CD14-positive monocyte (primary cell): ENCODE results near the gene ABAT. TPM values are rescaled to one million over a fixed set of nuclear protein-coding genes. Genes with fewer than 3 reads are reported as not detected.

Experiments used
- DNase-seq, 3 donors: peaks; one replicate each; pipeline ENCODE4 v3.0.0-alpha.2; 2011 to 2022
- H2AFZ ChIP-seq: 2 replicates; pipeline ENCODE4 v1.6.0; 2012; ENCODE audit warnings: mild to moderate bottlenecking, low read depth, low read length, inconsistent platforms; ENCODE audit not compliant: insufficient read depth, poor library complexity, severe bottlenecking
- H3K27ac ChIP-seq, 2 donors: 1 replicate in 1 of 2; 2 replicates in 1 of 2; pipeline ENCODE4 v1.5.1; 2012 to 2013; ENCODE audit warnings: low read length in 2 of 2, control low read depth in 1 of 2, inconsistent platforms in 1 of 2, low read depth in 1 of 2, mild to moderate bottlenecking in 1 of 2
- H3K27me3 ChIP-seq, 2 donors: one replicate each; pipeline versions ENCODE4 v1.6.0 to v1.6.1; 2011 to 2013; ENCODE audit warnings: low read length in 2 of 2; ENCODE audit not compliant: control insufficient read depth in 2 of 2, insufficient read depth in 2 of 2
- H3K36me3 ChIP-seq, 2 donors: replicated peaks in 1 of 2; 1 replicate in 1 of 2; 2 replicates in 1 of 2; pipeline versions ENCODE4 v1.5.1 to v1.6.1; 2012 to 2013; ENCODE audit warnings: low read length in 2 of 2, control low read depth in 1 of 2, inconsistent platforms in 1 of 2, mild to moderate bottlenecking in 1 of 2; ENCODE audit not compliant: insufficient read depth in 2 of 2, control insufficient read depth in 1 of 2
- H3K4me1 ChIP-seq, 2 donors: 1 replicate in 1 of 2; 2 replicates in 1 of 2; pipeline versions ENCODE4 v1.5.1 to v1.6.1; 2012 to 2013; ENCODE audit warnings: low read length in 2 of 2, control low read depth in 1 of 2, inconsistent platforms in 1 of 2, mild to moderate bottlenecking in 1 of 2, moderate library complexity in 1 of 2; ENCODE audit not compliant: insufficient read depth in 2 of 2, control insufficient read depth in 1 of 2
- H3K4me2 ChIP-seq: replicated peaks from 2 replicates; pipeline ENCODE3; 2012; ENCODE audit warnings: low read length, moderate library complexity, mild to moderate bottlenecking; ENCODE audit not compliant: poor library complexity, severe bottlenecking; ENCODE audit errors: extremely low read depth
- H3K4me3 ChIP-seq, 3 experiments: fragments of 200-600 bp in 1 of 3; sonication (generic) in 1 of 3; replicated peaks in 1 of 3; 1 replicate in 2 of 3; 2 replicates in 1 of 3; pipeline ENCODE4 v1.5.1; 2011 to 2013; ENCODE audit warnings: low read length in 3 of 3, mild to moderate bottlenecking in 3 of 3, control low read depth in 2 of 3, low read depth in 2 of 3, inconsistent platforms in 1 of 3, moderate library complexity in 1 of 3
- H3K79me2 ChIP-seq: 2 replicates; pipeline ENCODE4 v1.6.0; 2012; ENCODE audit warnings: mild to moderate bottlenecking, control low read depth, inconsistent platforms, low read length, moderate library complexity; ENCODE audit not compliant: insufficient read depth
- H3K9ac ChIP-seq: 2 replicates; pipeline ENCODE4 v1.6.0; 2017; ENCODE audit warnings: low read length, mild to moderate bottlenecking; ENCODE audit not compliant: insufficient read depth, poor library complexity, severe bottlenecking
- H3K9me3 ChIP-seq, 2 donors: replicated peaks in 1 of 2; 1 replicate in 1 of 2; 2 replicates in 1 of 2; pipeline versions ENCODE4 v1.5.1 to v1.6.1; 2012 to 2013; ENCODE audit warnings: low read length in 2 of 2, control low read depth in 1 of 2; ENCODE audit not compliant: control insufficient read depth in 1 of 2, insufficient read depth in 1 of 2
- H4K20me1 ChIP-seq: 2 replicates; pipeline ENCODE4 v1.6.0; 2012; ENCODE audit warnings: mild to moderate bottlenecking, low read length, control low read depth, moderate library complexity; ENCODE audit not compliant: insufficient read depth
- H3K27ac Mint-ChIP-seq, 7 donors: one replicate each; pipeline ENCODE4 v1.8.0; 2020; ENCODE audit warnings: mild to moderate bottlenecking in 7 of 7, mixed read lengths in 7 of 7, moderate library complexity in 6 of 7, inconsistent platforms in 2 of 7
- H3K27me3 Mint-ChIP-seq, 3 donors: one replicate each; pipeline ENCODE4 v1.8.0; 2021 to 2022; ENCODE audit warnings: low read depth in 3 of 3, mild to moderate bottlenecking in 3 of 3, mixed read lengths in 3 of 3, moderate library complexity in 3 of 3, inconsistent platforms in 1 of 3
- H3K36me3 Mint-ChIP-seq, 2 donors: one replicate each; pipeline ENCODE4 v1.8.0; 2020; ENCODE audit warnings: mixed read lengths in 2 of 2, inconsistent platforms in 1 of 2, mild to moderate bottlenecking in 1 of 2
- H3K4me1 Mint-ChIP-seq: one replicate; pipeline ENCODE4 v1.8.0; 2020; ENCODE audit warnings: mild to moderate bottlenecking, mixed read lengths
- H3K4me3 Mint-ChIP-seq, 2 donors: one replicate each; pipeline ENCODE4 v1.8.0; 2020; ENCODE audit warnings: mild to moderate bottlenecking in 2 of 2, mixed read lengths in 2 of 2, moderate library complexity in 1 of 2
- H3K9me3 Mint-ChIP-seq, 7 donors: one replicate each; pipeline ENCODE4 v1.8.0; 2020 to 2022; ENCODE audit warnings: mixed read lengths in 7 of 7, mild to moderate bottlenecking in 6 of 7, moderate library complexity in 6 of 7, inconsistent platforms in 2 of 7
- CTCF ChIP-seq: fragments of 200-600 bp; IDR thresholded peaks from one replicate; pipeline ENCODE4 v1.8.0; 2022; ENCODE audit warnings: antibody characterized with exemption, mild to moderate bottlenecking
- WGBS: methylation state at CpG from one replicate; pipeline ENCODE4 v1.1.5; 2013; ENCODE audit warnings: missing lambda C conversion rate; ENCODE audit not compliant: insufficient coverage; 5-methylcytosine and 5-hydroxymethylcytosine counted together
- intact Hi-C, 2 donors: fragments of 100-400 bp; cut with micrococcal nuclease; formaldehyde crosslinking; loops; one replicate each; pipeline versions ENCODE4 v1.15.0 to v1.15.1; 2023
- polyA plus RNA-seq, 3 donors: library from polyadenylated mRNA; depleted of rRNA in 1 of 3; unstranded in 2 of 3; stranded (reverse) in 1 of 3; fragments of 300-500 nt in 2 of 3; fragments of >200 nt in 1 of 3; fragmentation: Illumina TruSeq in 2 of 3; gene quantifications; 1 replicate in 2 of 3; 2 replicates in 1 of 3; pipeline ENCODE4 v1.2.3, GENCODE V29; 2012 to 2021

ABAT gene
- polyA plus RNA-seq, 3 donors, result 4.9 to 11.8 (median 8.7) TPM

- no peaks in the 10 kb centered on the region for H3K4me1 Mint-ChIP-seq
- peaks cover 8% of the 10 kb centered on the region for H4K20me1 ChIP-seq
- TF ChIP-seq CTCF, result no peak
- peaks cover 17% of the 10 kb centered on the region for H3K79me2 ChIP-seq
- H3K9ac ChIP-seq, result no peak overlapping the region
- no peak overlapping the region for H3K4me3 Mint-ChIP-seq
- H2AFZ ChIP-seq, result no peak overlapping the region
- H3K9me3 ChIP-seq, result no peaks in the 10 kb centered on the region
- H3K27ac Mint-ChIP-seq, result peak overlapping the region in 2 of 7 donors; percentile 22 to 61
- H3K27me3 Mint-ChIP-seq, result peaks cover 0 to 1% (median 1%) of the 10 kb centered on the region in 3 donors
- whole genome bisulfite sequencing, result 100% methylated on average over 3 of the region's 5 CpGs
- intact Hi-C loops, result no loop called here
- H3K36me3 Mint-ChIP-seq, result peaks cover 86 to 99% of the 10 kb centered on the region in 2 donors
- H3K27ac ChIP-seq, result no peak overlapping the region
- H3K4me2 ChIP-seq, result no peak overlapping the region
- DNase-seq, result no peak
- H3K9me3 Mint-ChIP-seq, result no peaks in the 10 kb centered on the region
- peaks cover 89 to 95% of the 10 kb centered on the region in 2 donors for H3K36me3 ChIP-seq
- H3K4me3 ChIP-seq, result no peak overlapping the region
- no peaks in the 10 kb centered on the region for H3K27me3 ChIP-seq
- H3K4me1 ChIP-seq, result no peaks in the 10 kb centered on the region
Observed at GRCh38 chr16:8807189-8807588, 132.8 kb downstream of the ABAT start.

- H3K79me2 ChIP-seq, result peaks cover 15% of the 10 kb centered on the region
- no peak overlapping the region for H3K27ac ChIP-seq
- Mint-ChIP-seq H3K36me3 (peaks cover 86 to 99% of the 10 kb centered on the region in 2 donors), H3K27me3 (peaks cover 0 to 1% (median 1%) of the 10 kb centered on the region in 3 donors), H3K27ac (no peak overlapping the region), H3K9me3 (no peaks in the 10 kb centered on the region), H3K4me1 (no peaks in the 10 kb centered on the region), H3K4me3 (no peak overlapping the region)
- H3K9ac ChIP-seq, result no peak overlapping the region
- H3K36me3 ChIP-seq, result peaks cover 92 to 95% of the 10 kb centered on the region in 2 donors
- H3K4me2 ChIP-seq, result no peak overlapping the region
- H3K4me1 ChIP-seq, result no peaks in the 10 kb centered on the region
- no peak overlapping the region for H3K4me3 ChIP-seq
- WGBS, result 100% methylated on average over 1 of the region's 3 CpGs
- no peak overlapping the region for H2AFZ ChIP-seq
- H3K9me3 ChIP-seq, result no peaks in the 10 kb centered on the region
- H4K20me1 ChIP-seq, result peaks cover 7% of the 10 kb centered on the region
- no peak for TF ChIP-seq CTCF
- H3K27me3 ChIP-seq, result no peaks in the 10 kb centered on the region
- no peak for DNase-seq
- intact Hi-C loops, result no loop called here
Observed at GRCh38 chr16:8808009-8808408, 133.6 kb downstream of the ABAT start.
